ENCODE data around the gene KRTAP19-8. TPM values are rescaled to one million over a fixed set of nuclear protein-coding genes. Genes with fewer than 3 reads are reported as not detected.

The KRTAP19-8 gene
- total RNA-seq, 2 experiments from 2014 or later, result not detected

- peaks cover 3% of the 10 kb centered on the region for H3K4me1 Mint-ChIP-seq
- no peak overlapping the region for H3K4me3 Mint-ChIP-seq
- ChIA-PET CTCF (interaction anchor here (0.8 kb wide), 1 partner anchor 34 kb away, joined by 3 read pairs; no protein-coding TSS in a partner anchor), POLR2A (no interaction called here)
- H3K27me3 Mint-ChIP-seq, result peaks cover 6% of the 10 kb centered on the region
- H3K9me3 Mint-ChIP-seq, result no peaks in the 10 kb centered on the region
- no peak overlapping the region for H3K27ac Mint-ChIP-seq
- no peak for DNase-seq
- no peaks in the 10 kb centered on the region for H3K36me3 Mint-ChIP-seq (ENCODE audit: low read depth)
These were observed 3.2 kb upstream of the KRTAP19-8 start for GRCh38 chr21:31041295-31042079.

- no peaks in the 10 kb centered on the region for H3K9me3 Mint-ChIP-seq
- H3K4me1 Mint-ChIP-seq, result no peaks in the 10 kb centered on the region
- no peak overlapping the region for H3K4me3 Mint-ChIP-seq
- peaks cover 13% of the 10 kb centered on the region for H3K27me3 Mint-ChIP-seq
- ChIA-PET CTCF (interaction anchor here (1.4 kb wide), 1 partner anchor 16 kb away, joined by 4 read pairs; no protein-coding TSS in a partner anchor), POLR2A (no interaction called here)
- H3K27ac Mint-ChIP-seq, result no peak overlapping the region
- no peaks in the 10 kb centered on the region for H3K36me3 Mint-ChIP-seq (ENCODE audit: low read depth)
- DNase-seq, result no peak
These were observed 3.9 kb downstream of the KRTAP19-8 start for GRCh38 chr21:31034378-31034777.

- CTCF ChIA-PET, result no interaction called here
- no peaks in the 10 kb centered on the region for H3K36me3 Mint-ChIP-seq (ENCODE audit: low read depth)
- H3K4me3 Mint-ChIP-seq, result no peak overlapping the region
- peaks cover 4% of the 10 kb centered on the region for H3K27me3 Mint-ChIP-seq
- H3K9me3 Mint-ChIP-seq, result no peaks in the 10 kb centered on the region
- no peaks in the 10 kb centered on the region for H3K4me1 Mint-ChIP-seq
- H3K27ac Mint-ChIP-seq, result no peak overlapping the region
- POLR2A ChIA-PET, result no interaction called here
- DNase-seq, result no peak
These were observed 7.7 kb downstream of the KRTAP19-8 start for GRCh38 chr21:31030367-31031106.

- peaks cover 11% of the 10 kb centered on the region for H3K27me3 Mint-ChIP-seq
These were observed 14.6 kb downstream of the KRTAP19-8 start for GRCh38 chr21:31023680-31024079.

DNA sequence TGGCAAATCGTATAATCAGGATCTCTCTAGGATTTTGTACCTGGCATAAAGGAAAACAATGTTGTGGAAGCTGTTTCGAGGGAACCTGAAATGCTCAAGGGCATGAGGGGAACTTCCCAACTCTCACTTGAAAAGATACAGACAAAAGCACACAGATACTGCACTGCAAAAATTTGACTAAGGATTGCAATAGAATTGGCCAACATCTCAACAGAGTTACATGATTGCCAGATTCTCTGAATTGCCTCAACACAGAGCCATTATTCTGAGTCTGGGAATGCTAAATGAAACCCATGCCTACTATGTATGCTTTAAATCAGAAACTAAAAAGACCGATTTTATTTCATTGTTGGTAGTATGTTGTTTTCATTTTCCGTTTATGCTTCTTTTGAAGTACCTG lies 16.0 kb downstream of the KRTAP19-8 start:
- CTCF ChIA-PET, result no interaction called here
- H3K4me1 Mint-ChIP-seq, result no peaks in the 10 kb centered on the region

More at GRCh38 chr21:31023680-31024079, 14.6 kb downstream of the KRTAP19-8 start:
- CTCF ChIA-PET, result no interaction called here
- no peak overlapping the region for H3K4me3 Mint-ChIP-seq
- no peaks in the 10 kb centered on the region for H3K9me3 Mint-ChIP-seq
- H3K4me1 Mint-ChIP-seq, result no peaks in the 10 kb centered on the region
- POLR2A ChIA-PET, result no interaction called here
- DNase-seq, result no peak
- H3K27ac Mint-ChIP-seq, result no peak overlapping the region
- H3K36me3 Mint-ChIP-seq (ENCODE audit: low read depth), result no peaks in the 10 kb centered on the region

GRCh38 chr21:31018232-31018631 lies 20.0 kb downstream of the KRTAP19-8 start:
- DNase-seq, result no peak
- CTCF ChIA-PET, result interaction anchor here (1.1 kb wide), 1 partner anchor 16 kb away, joined by 4 read pairs; no protein-coding TSS in a partner anchor
- Mint-ChIP-seq H3K27ac (no peak overlapping the region), H3K27me3 (peaks cover 7% of the 10 kb centered on the region), H3K4me1 (peaks cover 2% of the 10 kb centered on the region), H3K9me3 (no peaks in the 10 kb centered on the region), H3K4me3 (no peak overlapping the region), H3K36me3 (ENCODE audit: low read depth) (no peaks in the 10 kb centered on the region)
- POLR2A ChIA-PET, result no interaction called here

More for the DNA sequence above, 16.0 kb downstream of the KRTAP19-8 start:
- no peaks in the 10 kb centered on the region for H3K36me3 Mint-ChIP-seq (ENCODE audit: low read depth)
- no peaks in the 10 kb centered on the region for H3K9me3 Mint-ChIP-seq
- POLR2A ChIA-PET, result no interaction called here
- no peak overlapping the region for H3K27ac Mint-ChIP-seq
- DNase-seq, result no peak
- peaks cover 11% of the 10 kb centered on the region for H3K27me3 Mint-ChIP-seq
- H3K4me3 Mint-ChIP-seq, result no peak overlapping the region

- no peaks in the 10 kb centered on the region for H3K36me3 Mint-ChIP-seq (ENCODE audit: low read depth)
These were observed 23.4 kb downstream of the KRTAP19-8 start for GRCh38 chr21:31014891-31015290.

GRCh38 chr21:31012133-31013089 lies 25.9 kb downstream of the KRTAP19-8 start:
- CTCF ChIA-PET, result no interaction called here
- H3K9me3 Mint-ChIP-seq, result no peaks in the 10 kb centered on the region
- POLR2A ChIA-PET, result no interaction called here

More at GRCh38 chr21:31014891-31015290, 23.4 kb downstream of the KRTAP19-8 start:
- Mint-ChIP-seq H3K4me1 (peaks cover 27% of the 10 kb centered on the region), H3K9me3 (no peaks in the 10 kb centered on the region), H3K27ac (no peak overlapping the region), H3K27me3 (no peaks in the 10 kb centered on the region), H3K4me3 (no peak overlapping the region)
- no peak for DNase-seq
- POLR2A ChIA-PET, result no interaction called here
- CTCF ChIA-PET, result no interaction called here

GRCh38 chr21:31011412-31011811 lies 26.9 kb downstream of the KRTAP19-8 start:
- H3K4me1 Mint-ChIP-seq, result peaks cover 25% of the 10 kb centered on the region
- no peaks in the 10 kb centered on the region for H3K36me3 Mint-ChIP-seq (ENCODE audit: low read depth)
- H3K27me3 Mint-ChIP-seq, result peaks cover 2% of the 10 kb centered on the region
- ChIA-PET POLR2A (no interaction called here), CTCF (no interaction called here)
- H3K27ac Mint-ChIP-seq, result peak overlapping the region; percentile 68
- no peak overlapping the region for H3K4me3 Mint-ChIP-seq
- peak; percentile 45 for DNase-seq
- H3K9me3 Mint-ChIP-seq, result no peaks in the 10 kb centered on the region

More at GRCh38 chr21:31012133-31013089, 25.9 kb downstream of the KRTAP19-8 start:
- Mint-ChIP-seq H3K27ac (peak overlapping the region; percentile 67), H3K4me3 (peak overlapping the region; percentile 11), H3K36me3 (ENCODE audit: low read depth) (no peaks in the 10 kb centered on the region), H3K4me1 (peaks cover 27% of the 10 kb centered on the region), H3K27me3 (peaks cover 2% of the 10 kb centered on the region)
- DNase-seq, result no peak

- Mint-ChIP-seq H3K9me3 (no peaks in the 10 kb centered on the region), H3K4me3 (no peak overlapping the region), H3K27me3 (peaks cover 6% of the 10 kb centered on the region), H3K27ac (no peak overlapping the region), H3K4me1 (peaks cover 25% of the 10 kb centered on the region), H3K36me3 (ENCODE audit: low read depth) (no peaks in the 10 kb centered on the region)
- CTCF ChIA-PET, result interaction anchor here (1.6 kb wide), 1 partner anchor 34 kb away, joined by 3 read pairs; no protein-coding TSS in a partner anchor
- POLR2A ChIA-PET, result no interaction called here
- DNase-seq, result no peak
These were observed 29.9 kb downstream of the KRTAP19-8 start for GRCh38 chr21:31008355-31008754.

GRCh38 chr21:31005019-31005418 lies 33.3 kb downstream of the KRTAP19-8 start:
- H3K36me3 Mint-ChIP-seq (ENCODE audit: low read depth), result no peaks in the 10 kb centered on the region
- H3K4me1 Mint-ChIP-seq, result no peaks in the 10 kb centered on the region
- H3K4me3 Mint-ChIP-seq, result no peak overlapping the region
- no peaks in the 10 kb centered on the region for H3K9me3 Mint-ChIP-seq
- no peak overlapping the region for H3K27ac Mint-ChIP-seq
- no peak for DNase-seq
- H3K27me3 Mint-ChIP-seq, result peaks cover 6% of the 10 kb centered on the region
- POLR2A ChIA-PET, result no interaction called here
- CTCF ChIA-PET, result no interaction called here

GRCh38 chr21:31003471-31003870 lies 34.8 kb downstream of the KRTAP19-8 start:
- Mint-ChIP-seq H3K36me3 (ENCODE audit: low read depth) (no peaks in the 10 kb centered on the region), H3K4me3 (no peak overlapping the region), H3K4me1 (no peaks in the 10 kb centered on the region), H3K27me3 (peaks cover 6% of the 10 kb centered on the region), H3K9me3 (no peaks in the 10 kb centered on the region), H3K27ac (no peak overlapping the region)
- POLR2A ChIA-PET, result no interaction called here
- no peak for DNase-seq
- CTCF ChIA-PET, result no interaction called here

DNA sequence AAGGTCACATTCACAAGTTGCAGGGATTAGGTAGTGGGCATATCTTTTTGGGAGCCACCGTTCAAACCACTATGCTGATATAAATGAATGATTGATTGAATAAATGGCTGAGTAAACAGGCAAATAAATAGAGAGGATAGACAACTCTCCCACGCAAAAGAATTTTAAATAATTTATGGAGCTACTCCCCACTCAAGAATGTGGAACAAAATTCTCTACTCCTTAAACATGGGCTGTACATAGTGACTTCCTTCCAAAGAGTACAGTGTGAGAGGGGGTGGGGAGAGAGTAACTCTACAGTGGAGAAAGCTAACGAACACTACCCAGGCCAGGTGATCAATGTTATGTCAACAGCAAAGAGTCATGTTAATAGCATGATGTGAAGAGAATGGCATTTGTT lies 40.7 kb downstream of the KRTAP19-8 start:
- H3K9me3 Mint-ChIP-seq, result no peaks in the 10 kb centered on the region
- H3K27me3 Mint-ChIP-seq, result no peaks in the 10 kb centered on the region
- H3K4me1 Mint-ChIP-seq, result no peaks in the 10 kb centered on the region
- ChIA-PET CTCF (no interaction called here), POLR2A (no interaction called here)
- no peaks in the 10 kb centered on the region for H3K36me3 Mint-ChIP-seq (ENCODE audit: low read depth)
- H3K27ac Mint-ChIP-seq, result no peak overlapping the region
- no peak overlapping the region for H3K4me3 Mint-ChIP-seq
- DNase-seq, result no peak

Measured in activated CD4-positive, alpha-beta memory T cell treated with anti-CD3 and anti-CD28 coated beads, Interleukin-2, amount 10 ng/mL, durations not matched to agents 7 days and 5 days (primary cell).